Adrenal gland (tissue), 12 donors: ENCODE results near the gene OR3A1. TPM values are rescaled to one million over a fixed set of nuclear protein-coding genes. Genes with fewer than 3 reads are reported as not detected.
"Not testable (repeated sequence)": the region's sequence is repeated elsewhere in the genome, so short reads cannot be mapped to it uniquely, and the experiment has no call there.

Source experiments
- DNase-seq, 7 donors: peaks; one replicate each; pipeline ENCODE4 v3.0.0-alpha.2; 2019 to 2020
- H3K27ac ChIP-seq, 5 donors: fragments of 200-600 bp; sonication (generic) in 4 of 5; 1 replicate in 3 of 5; 2 replicates in 2 of 5; pipeline versions ENCODE4 v1.5.1 to v1.8.0; 2016 to 2020; ENCODE audit warnings: mild to moderate bottlenecking in 1 of 5
- H3K27me3 ChIP-seq: fragments of 200-600 bp; 2 replicates; pipeline ENCODE4 v1.8.0; 2021
- H3K36me3 ChIP-seq, 2 donors: fragments of 200-600 bp; replicated peaks in 1 of 2; 1 replicate in 1 of 2; 2 replicates in 1 of 2; pipeline versions ENCODE4 v1.5.1 to v1.8.0; 2018 to 2022
- H3K4me1 ChIP-seq, 2 donors: fragments of 200-600 bp; replicated peaks in 1 of 2; 1 replicate in 1 of 2; 2 replicates in 1 of 2; pipeline versions ENCODE4 v1.5.1 to v1.8.0; 2018 to 2021
- H3K4me3 ChIP-seq, 4 donors: fragments of 200-600 bp; sonication (generic) in 3 of 4; one replicate each; pipeline ENCODE4 v1.5.1; 2016 to 2018
- H3K9me3 ChIP-seq, 3 donors: fragments of 200-600 bp; sonication (generic) in 1 of 3; replicated peaks in 1 of 3; 1 replicate in 2 of 3; 2 replicates in 1 of 3; pipeline versions ENCODE4 v1.5.1 to v1.8.0; 2016 to 2021
- POLR2A ChIP-seq, 2 donors: fragments of 450-650 bp; IDR thresholded peaks; one replicate each; pipeline ENCODE4 v1.6.1; 2017; ENCODE audit warnings: antibody characterized with exemption in 2 of 2, mild to moderate bottlenecking in 2 of 2, moderate library complexity in 1 of 2
- WGBS, 4 donors: extraction: QIAGEN DNeasy Blood & Tissue Kit in 2 of 4; methylation state at CpG; one replicate each; pipeline versions ENCODE4 v1.1.5 to v1.1.7; 2013 to 2017; 5-methylcytosine and 5-hydroxymethylcytosine counted together
- intact Hi-C, 2 donors: fragments of 100-400 bp; cut with DNase I; formaldehyde crosslinking; loops; one replicate each; pipeline versions ENCODE4 v1.14.1 to v1.15.0; 2022 to 2023
- polyA plus RNA-seq, 3 donors: library from polyadenylated mRNA; stranded (reverse); fragments of 200-250 nt in 2 of 3; fragments of 350-450 nt in 1 of 3; fragmentation: Illumina TruSeq in 1 of 3; extraction: RNeasy Lipid Tissue Mini Kit (QIAGEN cat#74804) in 1 of 3; gene quantifications; one replicate each; pipeline ENCODE4 v1.2.3, GENCODE V29; 2013 to 2014
- total RNA-seq, 9 donors: library from RNA; depleted of rRNA in 4 of 9; stranded (reverse); fragments of >200 nt in 4 of 9; fragments of 120-200 nt in 1 of 9; fragmentation: NEBNext Ultra II Directional in 1 of 9; extraction: Animal tissue kit (Norgen Biotek cat#: 25700) in 1 of 9; gene quantifications; one replicate each; pipeline versions ENCODE4 v1.1.0 to v1.2.4, GENCODE V29; 2013 to 2023
- TF ChIP-seq, protein P1 (sequence below), 6 experiments: fragments of 450-650 bp in 4 of 6; fragments of 200-600 bp in 2 of 6; sonication (generic) in 1 of 6; IDR thresholded peaks; 1 replicate in 5 of 6; 2 replicates in 1 of 6; pipeline versions ENCODE4 v1.5.1 to v1.8.0; 2016 to 2021; ENCODE audit warnings: antibody characterized with exemption in 6 of 6, mild to moderate bottlenecking in 2 of 6, moderate library complexity in 1 of 6
- donor health status: healthy with polysubstance abuse.
- donor health status: Bipolar disorder and iron deficiency.
- donor health status: DM: yes; HTN: yes; CAD: no.
- donor health status: DM: no; HTN: no; CAD: no.
- donor health status: DM: no; HTN: no; CAD: no.
- donor health status: DM: yes; HTN: yes; CAD: no.

OR3A1 gene
- total and polyA plus RNA-seq, 12 donors, result 0.06 to 0.25 (median 0.22) TPM; not detected in 9

DNA sequence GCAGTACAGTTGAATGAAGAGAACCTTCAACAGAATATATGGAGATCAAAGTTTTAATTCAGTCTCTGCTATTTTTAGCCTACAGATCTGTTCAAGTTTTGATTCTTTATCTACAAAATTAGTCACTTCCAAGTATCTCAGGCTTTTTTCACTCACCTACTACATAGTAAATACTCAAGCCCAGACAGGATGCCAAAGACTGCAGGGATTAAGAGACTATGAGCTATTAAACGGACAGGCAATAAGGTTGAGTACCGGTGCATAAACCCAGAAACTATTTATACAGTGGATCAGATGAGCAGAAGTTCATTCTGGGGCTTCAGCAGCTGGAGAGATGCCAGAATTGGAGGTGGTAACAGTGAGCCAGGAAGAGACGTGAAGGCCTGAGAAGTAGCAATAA lies 18.7 kb upstream of the OR3A1 start:
- no peak for TF ChIP-seq POLR2A (IDR thresholded peaks at IDR 0.05)
- TF ChIP-seq, protein P1, sequence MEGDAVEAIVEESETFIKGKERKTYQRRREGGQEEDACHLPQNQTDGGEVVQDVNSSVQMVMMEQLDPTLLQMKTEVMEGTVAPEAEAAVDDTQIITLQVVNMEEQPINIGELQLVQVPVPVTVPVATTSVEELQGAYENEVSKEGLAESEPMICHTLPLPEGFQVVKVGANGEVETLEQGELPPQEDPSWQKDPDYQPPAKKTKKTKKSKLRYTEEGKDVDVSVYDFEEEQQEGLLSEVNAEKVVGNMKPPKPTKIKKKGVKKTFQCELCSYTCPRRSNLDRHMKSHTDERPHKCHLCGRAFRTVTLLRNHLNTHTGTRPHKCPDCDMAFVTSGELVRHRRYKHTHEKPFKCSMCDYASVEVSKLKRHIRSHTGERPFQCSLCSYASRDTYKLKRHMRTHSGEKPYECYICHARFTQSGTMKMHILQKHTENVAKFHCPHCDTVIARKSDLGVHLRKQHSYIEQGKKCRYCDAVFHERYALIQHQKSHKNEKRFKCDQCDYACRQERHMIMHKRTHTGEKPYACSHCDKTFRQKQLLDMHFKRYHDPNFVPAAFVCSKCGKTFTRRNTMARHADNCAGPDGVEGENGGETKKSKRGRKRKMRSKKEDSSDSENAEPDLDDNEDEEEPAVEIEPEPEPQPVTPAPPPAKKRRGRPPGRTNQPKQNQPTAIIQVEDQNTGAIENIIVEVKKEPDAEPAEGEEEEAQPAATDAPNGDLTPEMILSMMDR (IDR thresholded peaks at IDR 0.05), result no peak
- WGBS, 4 donors, result 55 to 77% (median 71%) methylated on average over 3 of the region's 3 CpGs
- H3K27me3 ChIP-seq, result no peaks in the 10 kb centered on the region
- H3K4me1 ChIP-seq, result no peaks in the 10 kb centered on the region
- H3K9me3 ChIP-seq, result no peaks in the 10 kb centered on the region
- intact Hi-C loops, result no loop called here
- no peaks in the 10 kb centered on the region for H3K36me3 ChIP-seq
- H3K4me3 ChIP-seq, result no peak overlapping the region
- DNase-seq, result no peak
- H3K27ac ChIP-seq, result no peak overlapping the region

DNA sequence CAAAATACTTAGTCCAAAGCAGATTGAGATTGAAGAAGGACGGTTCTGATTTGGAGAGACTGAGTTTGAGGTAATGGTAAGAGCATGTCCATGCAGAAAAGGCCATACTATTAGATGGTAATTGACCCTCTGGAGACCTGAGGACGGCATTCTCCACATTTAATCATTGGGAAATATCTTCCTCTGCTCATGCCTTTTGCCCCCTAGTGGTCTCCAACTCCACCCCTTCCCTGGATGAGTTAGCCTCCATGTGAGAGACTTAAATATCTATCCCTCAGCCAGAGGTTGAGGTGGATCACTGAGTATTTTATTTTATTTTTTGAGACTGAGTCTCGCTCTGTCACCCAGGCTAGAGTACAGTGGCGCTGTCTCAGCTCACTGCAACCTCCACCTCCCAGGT lies 10.4 kb upstream of the OR3A1 start:
- Histone ChIP-seq H3K27me3 (no peaks in the 10 kb centered on the region), H3K36me3 (no peaks in the 10 kb centered on the region), H3K4me3 (no peak overlapping the region), H3K27ac (no peak overlapping the region), H3K4me1 (no peaks in the 10 kb centered on the region), H3K9me3 (no peaks in the 10 kb centered on the region)
- intact Hi-C loops, result no loop called here
- DNase-seq, result no peak
- TF ChIP-seq POLR2A (IDR thresholded peaks at IDR 0.05), result no peak
- TF ChIP-seq, protein P1 (IDR thresholded peaks at IDR 0.05), result no peak
- WGBS, 4 donors, result 65 to 79% (median 72%) methylated on average over 4 of the region's 4 CpGs

DNA sequence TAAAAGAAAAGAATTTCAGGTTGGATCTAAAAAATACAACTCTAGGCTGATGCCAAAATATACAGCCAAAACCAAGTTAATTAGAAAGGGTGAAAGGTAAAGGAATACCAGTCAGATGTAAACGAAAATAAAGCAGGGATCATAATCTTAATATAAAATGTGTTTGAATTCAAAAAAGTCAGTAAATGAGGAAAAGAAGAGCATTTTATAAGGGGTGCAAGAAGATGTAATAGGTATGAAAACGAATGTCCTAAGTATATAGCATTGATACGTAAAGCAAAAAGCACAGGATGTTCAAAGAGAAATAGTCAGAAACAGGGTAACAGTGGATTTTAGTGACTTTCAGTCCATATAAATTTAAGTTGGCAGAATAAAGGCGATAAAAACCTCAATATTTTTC lies 2.5 kb downstream of the OR3A1 start:
- Histone ChIP-seq H3K4me1 (no peaks in the 10 kb centered on the region), H3K4me3 (no peak overlapping the region), H3K9me3 (no peaks in the 10 kb centered on the region), H3K36me3 (no peaks in the 10 kb centered on the region), H3K27me3 (peaks cover 8% of the 10 kb centered on the region), H3K27ac (no peak overlapping the region)
- intact Hi-C loops, result no loop called here
- 59 to 67% (median 62%) methylated on average over 4 of the region's 4 CpGs for WGBS, 4 donors
- TF ChIP-seq, protein P1 (IDR thresholded peaks at IDR 0.05), result no peak
- no peak for TF ChIP-seq POLR2A (IDR thresholded peaks at IDR 0.05)
- no peak for DNase-seq

DNA sequence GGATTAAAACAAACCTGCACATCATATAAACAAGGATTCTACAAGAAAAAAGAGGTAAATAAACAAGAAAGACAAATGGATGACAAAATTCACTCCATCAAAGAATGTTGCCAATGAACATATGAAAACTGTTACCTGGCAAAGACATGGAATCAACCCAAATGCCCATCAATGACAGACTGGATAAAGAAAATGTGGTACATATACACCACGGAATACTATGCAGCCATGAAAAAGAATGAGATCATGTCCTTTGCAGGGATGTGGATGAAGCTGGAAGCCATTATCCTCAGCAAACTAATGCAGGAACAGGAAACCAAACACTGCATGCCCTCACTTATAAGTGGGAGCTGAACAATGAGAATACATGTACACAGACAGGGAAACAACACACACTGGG lies 4.6 kb downstream of the OR3A1 start:
- H3K27me3 ChIP-seq, H3K36me3 ChIP-seq, DNase-seq, H3K4me3 ChIP-seq, intact Hi-C loops, H3K4me1 ChIP-seq, H3K27ac ChIP-seq, H3K9me3 ChIP-seq: not testable (repeated sequence)
- 60 to 76% (median 75%) methylated on average over 1 of the region's 1 CpG for WGBS, 4 donors

DNA sequence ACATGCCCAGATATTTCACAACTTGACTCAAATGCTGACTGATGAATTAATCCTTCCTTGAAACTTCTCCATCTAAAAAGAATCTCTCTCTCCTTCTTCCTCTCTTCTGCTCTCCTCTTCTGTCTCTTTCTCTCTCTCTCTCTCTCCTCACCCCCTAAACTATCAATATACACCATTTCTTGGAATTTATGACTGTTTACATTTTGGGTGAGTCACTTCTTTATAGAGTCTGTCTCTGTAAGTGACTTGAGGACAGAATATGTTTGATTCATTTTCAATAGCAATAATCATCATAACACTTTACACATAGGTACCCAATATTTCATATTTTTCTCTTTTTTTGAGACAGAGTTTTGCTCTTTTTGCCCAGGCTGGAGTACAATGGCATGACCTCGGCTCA lies 15.3 kb downstream of the OR3A1 start:
- Histone ChIP-seq H3K27me3 (no peaks in the 10 kb centered on the region), H3K4me3 (no peak overlapping the region), H3K36me3 (no peaks in the 10 kb centered on the region), H3K9me3 (no peaks in the 10 kb centered on the region), H3K4me1 (no peaks in the 10 kb centered on the region), H3K27ac (no peak overlapping the region)
- TF ChIP-seq, protein P1 (IDR thresholded peaks at IDR 0.05), result no peak
- TF ChIP-seq POLR2A (IDR thresholded peaks at IDR 0.05), result no peak
- 44 to 87% (median 64%) methylated on average over 1 of the region's 1 CpG for WGBS, 4 donors
- intact Hi-C loops, result no loop called here
- DNase-seq, result no peak
